Activated CD4-positive, alpha-beta T cell treated with anti-CD3 and anti-CD28 coated beads for 36 hours (primary cell): ENCODE results near the gene DCC. TPM values are rescaled to one million over a fixed set of nuclear protein-coding genes. Genes with fewer than 3 reads are reported as not detected.

Experiments
- ATAC-seq: fragments of 200-7000 bp; cut with Tn5 transposase; one replicate; pipeline ENCODE4 v1.10.0; 2021; ENCODE audit warnings: mild to moderate bottlenecking, moderate library complexity
- CTCF ChIA-PET: fragments of 350-600 bp; sonication (Branson Sonifier 250); formaldehyde crosslinking; loops from one replicate; lab custom pipeline; 2021; ENCODE audit warnings: antibody characterized with exemption; lab: Charles Lee
- POLR2A ChIA-PET: fragments of 350-600 bp; sonication (Branson Sonifier 250); formaldehyde crosslinking; loops from one replicate; lab custom pipeline; 2021; ENCODE audit warnings: antibody characterized with exemption, inconsistent platforms; lab: Charles Lee
- DNase-seq: peaks from one replicate; pipeline ENCODE4 v3.0.0-alpha.2; 2020
- H3K27ac Mint-ChIP-seq: one replicate; pipeline ENCODE4 v1.8.0; 2021; ENCODE audit warnings: mixed read lengths
- H3K27me3 Mint-ChIP-seq: one replicate; pipeline ENCODE4 v1.8.0; 2021; ENCODE audit warnings: mixed read lengths
- H3K36me3 Mint-ChIP-seq: one replicate; pipeline ENCODE4 v1.8.0; 2021; ENCODE audit warnings: low read depth, mixed read lengths
- H3K4me1 Mint-ChIP-seq: one replicate; pipeline ENCODE4 v1.8.0; 2021; ENCODE audit warnings: mixed read lengths
- H3K4me3 Mint-ChIP-seq: one replicate; pipeline ENCODE4 v1.8.0; 2021; ENCODE audit warnings: mild to moderate bottlenecking, moderate library complexity, mixed read lengths
- H3K9me3 Mint-ChIP-seq: one replicate; pipeline ENCODE4 v1.8.0; 2021; ENCODE audit warnings: low read depth, mixed read lengths
- intact Hi-C, 2 experiments: fragments of 100-400 bp; cut with DNase I in 1 of 2; cut with micrococcal nuclease in 1 of 2; formaldehyde crosslinking; loops; one replicate each; pipeline versions ENCODE4 v1.14.2 to v1.15.1; 2022 to 2024; cut with DNase I, micrococcal nuclease
- total RNA-seq, 2 experiments: library from RNA; stranded (reverse); gene quantifications; one replicate each; pipeline ENCODE4 v1.2.3, GENCODE V29; 2021

DCC gene
- total RNA-seq, 2 experiments from 2014 or later = not detected

DNA sequence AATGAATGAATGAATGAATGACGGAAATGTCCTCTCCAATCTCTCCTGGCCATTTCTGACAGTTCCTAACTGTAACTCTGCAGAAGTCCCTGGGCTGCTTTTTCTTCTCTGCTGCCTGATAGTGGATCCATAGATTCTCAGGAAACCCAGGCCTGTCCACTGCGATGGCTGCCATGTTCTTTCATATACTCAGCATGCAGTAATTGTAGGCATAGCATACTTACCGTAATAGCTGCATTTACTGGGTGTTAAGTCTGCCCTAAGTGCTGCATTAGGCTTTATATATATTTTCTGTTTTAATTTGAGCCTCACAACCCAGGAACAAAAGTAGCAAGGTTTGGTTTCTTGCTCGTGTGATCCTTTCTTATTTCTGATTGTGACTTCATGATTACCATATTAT, 122.9 kb downstream of the DCC start:
- CTCF ChIA-PET = no interaction called here
- Mint-ChIP-seq H3K27ac (no peak overlapping the region), H3K9me3 (no peaks in the 10 kb centered on the region), H3K4me3 (no peak overlapping the region), H3K27me3 (no peaks in the 10 kb centered on the region), H3K4me1 (no peaks in the 10 kb centered on the region), H3K36me3 (no peaks in the 10 kb centered on the region)
- DNase-seq (no peak), ATAC-seq (no peak)
- POLR2A ChIA-PET = no interaction called here
- intact Hi-C loops = no loop called here

DNA sequence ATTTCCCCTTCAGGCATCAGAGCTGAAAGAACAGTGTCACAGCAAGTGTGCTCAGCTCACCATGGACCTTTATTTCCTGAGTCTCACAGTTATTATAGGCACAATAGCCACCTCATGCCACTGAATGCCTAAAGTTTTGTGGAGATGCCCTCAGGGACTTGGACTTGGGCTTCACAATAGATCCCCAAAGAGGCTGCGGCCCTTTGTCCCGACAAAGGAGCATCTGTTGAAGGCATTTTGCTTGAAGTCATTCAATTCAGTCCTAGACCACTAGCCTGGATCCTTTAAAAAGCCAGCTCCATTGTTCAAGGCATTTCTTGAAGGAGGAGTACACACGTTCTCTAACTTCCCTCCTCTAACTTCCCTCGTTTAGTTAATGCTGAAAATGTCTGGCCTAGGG, 125.4 kb downstream of the DCC start:
- no peak for DNase-seq
- ChIA-PET POLR2A (no interaction called here), CTCF (no interaction called here)
- Mint-ChIP-seq H3K36me3 (no peaks in the 10 kb centered on the region), H3K27me3 (no peaks in the 10 kb centered on the region), H3K9me3 (no peaks in the 10 kb centered on the region), H3K27ac (no peak overlapping the region), H3K4me1 (no peaks in the 10 kb centered on the region), H3K4me3 (no peak overlapping the region)
- intact Hi-C loops = no loop called here
- ATAC-seq = no peak

DNA sequence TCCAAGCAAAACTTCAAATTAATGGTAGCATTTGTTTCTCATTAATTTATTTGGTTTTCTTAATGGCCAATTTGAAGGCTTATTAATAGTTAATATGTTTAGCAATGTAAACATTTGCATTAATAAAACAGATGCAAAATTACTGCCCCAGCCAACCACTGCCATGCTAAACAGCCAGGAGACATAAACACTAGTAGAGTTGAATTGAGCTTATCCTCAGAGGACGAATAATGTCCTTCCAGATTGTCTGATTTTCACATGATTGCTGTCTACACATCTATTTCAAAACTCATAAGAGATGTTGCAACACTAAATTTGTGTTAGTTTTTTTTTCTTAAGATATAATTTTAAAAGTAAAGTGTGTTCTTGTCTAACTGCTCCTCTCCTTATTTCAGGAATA, 128.5 kb downstream of the DCC start:
- no peak overlapping the region for H3K4me3 Mint-ChIP-seq
- no peak overlapping the region for H3K27ac Mint-ChIP-seq
- H3K36me3 Mint-ChIP-seq = no peaks in the 10 kb centered on the region
- intact Hi-C loops = no loop called here
- H3K9me3 Mint-ChIP-seq = no peaks in the 10 kb centered on the region
- no peak for ATAC-seq
- ChIA-PET POLR2A (no interaction called here), CTCF (no interaction called here)
- no peak for DNase-seq
- no peaks in the 10 kb centered on the region for H3K27me3 Mint-ChIP-seq
- H3K4me1 Mint-ChIP-seq = no peaks in the 10 kb centered on the region

DNA sequence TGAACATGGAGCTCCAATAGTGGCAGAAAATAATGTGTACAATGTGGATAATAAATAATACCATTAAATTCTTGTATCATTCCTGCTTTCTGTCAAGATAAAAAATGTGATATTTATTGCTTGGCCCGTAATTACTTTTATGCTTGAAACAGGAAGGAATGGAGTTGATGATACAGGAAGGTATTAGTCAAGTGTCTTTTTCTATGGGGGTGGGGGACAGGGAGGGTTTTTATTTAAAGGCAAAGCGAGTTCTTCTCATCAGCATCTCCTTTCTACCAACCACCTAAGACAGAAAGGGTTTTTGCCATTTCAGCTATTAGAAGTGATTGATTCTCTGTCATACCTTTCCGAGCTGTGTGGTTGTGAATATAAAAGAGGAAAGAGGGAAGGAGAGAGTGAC, 135.3 kb downstream of the DCC start:
- no peaks in the 10 kb centered on the region for H3K27me3 Mint-ChIP-seq
- H3K4me1 Mint-ChIP-seq = no peaks in the 10 kb centered on the region
- ChIA-PET CTCF (no interaction called here), POLR2A (no interaction called here)
- no peak for ATAC-seq
- no peak overlapping the region for H3K27ac Mint-ChIP-seq
- peaks cover 1% of the 10 kb centered on the region for H3K9me3 Mint-ChIP-seq
- H3K36me3 Mint-ChIP-seq = no peaks in the 10 kb centered on the region
- no peak overlapping the region for H3K4me3 Mint-ChIP-seq
- DNase-seq = no peak
- intact Hi-C loops = no loop called here

- CTCF ChIA-PET = no interaction called here
These were observed 141.1 kb downstream of the DCC start for GRCh38 chr18:52481116-52481515.

DNA sequence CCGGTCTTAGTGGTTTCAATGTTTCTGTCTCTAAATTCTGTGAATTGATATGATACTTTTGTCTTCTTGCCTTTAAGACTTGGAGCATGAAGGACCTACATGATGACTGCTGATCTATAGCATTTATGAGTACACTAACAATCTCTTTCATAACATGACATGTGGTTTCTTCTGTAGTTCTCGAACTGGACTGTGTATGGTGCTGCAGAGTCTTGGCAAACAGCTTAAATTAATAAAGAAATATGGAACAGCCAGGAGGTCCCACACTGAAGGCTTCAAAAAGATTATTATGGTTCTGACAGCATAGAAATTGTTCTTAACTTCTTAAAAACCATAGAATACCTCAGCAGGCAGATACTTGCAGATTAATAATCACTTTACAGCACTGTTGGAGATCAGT, 145.0 kb downstream of the DCC start:
- DNase-seq (no peak), ATAC-seq (no peak)
- Mint-ChIP-seq H3K4me1 (no peaks in the 10 kb centered on the region), H3K4me3 (no peak overlapping the region), H3K36me3 (no peaks in the 10 kb centered on the region), H3K27me3 (no peaks in the 10 kb centered on the region), H3K9me3 (peaks cover 4% of the 10 kb centered on the region), H3K27ac (no peak overlapping the region)
- ChIA-PET CTCF (no interaction called here), POLR2A (no interaction called here)
- intact Hi-C loops = no loop called here

More at GRCh38 chr18:52481116-52481515, 141.1 kb downstream of the DCC start:
- DNase-seq (no peak), ATAC-seq (no peak)
- Mint-ChIP-seq H3K4me3 (no peak overlapping the region), H3K4me1 (no peaks in the 10 kb centered on the region), H3K27ac (no peak overlapping the region), H3K9me3 (peaks cover 2% of the 10 kb centered on the region), H3K27me3 (no peaks in the 10 kb centered on the region), H3K36me3 (no peaks in the 10 kb centered on the region)
- POLR2A ChIA-PET = no interaction called here
- intact Hi-C loops = no loop called here

GRCh38 chr18:52486052-52486451, 146.1 kb downstream of the DCC start:
- Mint-ChIP-seq H3K36me3 (no peaks in the 10 kb centered on the region), H3K27ac (no peak overlapping the region), H3K4me3 (no peak overlapping the region), H3K4me1 (no peaks in the 10 kb centered on the region), H3K27me3 (no peaks in the 10 kb centered on the region), H3K9me3 (peaks cover 4% of the 10 kb centered on the region)
- no peak for DNase-seq
- intact Hi-C loops = no loop called here
- ChIA-PET POLR2A (no interaction called here), CTCF (no interaction called here)
- ATAC-seq = no peak

- Mint-ChIP-seq H3K36me3 (no peaks in the 10 kb centered on the region), H3K4me1 (no peaks in the 10 kb centered on the region), H3K4me3 (no peak overlapping the region), H3K9me3 (peaks cover 7% of the 10 kb centered on the region), H3K27ac (no peak overlapping the region), H3K27me3 (no peaks in the 10 kb centered on the region)
- intact Hi-C loops = no loop called here
- DNase-seq (no peak), ATAC-seq (no peak)
- POLR2A ChIA-PET = no interaction called here
- CTCF ChIA-PET = no interaction called here
These were observed 149.7 kb downstream of the DCC start for GRCh38 chr18:52489396-52490306.

DNA sequence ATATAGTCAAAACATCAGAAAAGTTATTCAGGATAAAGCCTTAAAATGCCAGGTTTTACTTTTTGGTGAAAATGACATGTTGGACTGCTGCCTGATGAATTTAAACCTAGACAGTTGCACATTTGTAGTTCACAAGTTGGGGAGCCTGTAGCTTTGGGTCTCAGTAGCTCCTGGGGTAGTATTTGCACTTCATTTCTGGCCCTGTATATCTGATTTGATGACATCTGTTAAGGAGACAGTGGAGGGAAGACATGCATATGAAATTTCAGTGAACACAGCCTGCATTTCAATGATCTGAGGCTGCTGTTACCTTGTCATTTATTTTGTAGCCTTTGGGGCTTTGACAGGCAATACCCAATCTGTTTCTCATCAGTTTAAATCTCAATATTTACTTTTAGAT, 156.4 kb downstream of the DCC start:
- no peaks in the 10 kb centered on the region for H3K27me3 Mint-ChIP-seq
- ChIA-PET CTCF (no interaction called here), POLR2A (no interaction called here)
- DNase-seq (no peak), ATAC-seq (no peak)
- H3K9me3 Mint-ChIP-seq = peaks cover 9% of the 10 kb centered on the region
- H3K36me3 Mint-ChIP-seq = no peaks in the 10 kb centered on the region
- H3K4me3 Mint-ChIP-seq = no peak overlapping the region
- H3K4me1 Mint-ChIP-seq = no peaks in the 10 kb centered on the region
- no peak overlapping the region for H3K27ac Mint-ChIP-seq
- intact Hi-C loops = no loop called here

DNA sequence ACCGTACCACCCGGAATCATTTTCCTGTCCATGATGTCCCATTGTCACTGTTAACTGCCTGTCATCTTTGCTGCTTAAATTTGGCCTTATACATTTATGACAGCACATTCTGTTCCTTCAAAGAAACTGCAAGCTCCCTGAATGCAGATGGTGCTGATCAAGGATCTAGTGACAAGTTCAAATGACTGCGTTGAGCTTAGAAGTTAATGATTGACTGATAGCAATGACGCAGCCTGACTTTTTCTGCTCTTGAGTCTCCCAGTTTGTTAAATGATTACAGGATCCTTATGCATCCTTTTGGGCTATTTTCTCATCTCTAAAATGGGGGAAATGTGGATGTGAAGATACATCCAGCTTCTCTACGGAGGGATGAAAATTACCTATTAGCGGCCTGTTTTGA, 159.0 kb downstream of the DCC start:
- Mint-ChIP-seq H3K4me1 (no peaks in the 10 kb centered on the region), H3K36me3 (no peaks in the 10 kb centered on the region), H3K27me3 (no peaks in the 10 kb centered on the region), H3K27ac (no peak overlapping the region), H3K9me3 (peaks cover 8% of the 10 kb centered on the region), H3K4me3 (no peak overlapping the region)
- ATAC-seq = no peak
- intact Hi-C loops = no loop called here
- ChIA-PET CTCF (interaction anchor here (1.5 kb wide), 1 partner anchor 10 kb away, joined by 3 read pairs; no protein-coding TSS in a partner anchor), POLR2A (no interaction called here)
- DNase-seq = no peak

DNA sequence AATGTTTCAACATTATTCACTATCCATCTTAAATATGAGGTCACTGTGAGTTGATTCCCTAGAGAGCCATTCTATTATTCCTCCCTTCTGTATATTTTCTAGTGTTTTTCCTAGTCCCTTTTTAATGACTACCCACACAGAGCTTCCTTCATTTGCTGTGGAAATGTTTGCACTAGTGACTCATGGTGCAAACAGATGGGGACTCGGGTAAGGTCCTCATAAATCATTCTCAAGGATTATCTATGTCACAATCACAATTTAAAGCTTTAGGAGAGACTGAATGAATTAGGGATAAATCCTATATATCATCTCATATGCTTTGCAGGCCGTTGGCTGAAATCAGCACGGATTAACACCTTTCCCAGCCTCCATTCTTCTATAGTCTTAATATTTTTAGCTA, 159.6 kb downstream of the DCC start:
- Mint-ChIP-seq H3K4me1 (no peaks in the 10 kb centered on the region), H3K36me3 (no peaks in the 10 kb centered on the region), H3K27ac (no peak overlapping the region), H3K4me3 (no peak overlapping the region), H3K9me3 (peaks cover 6% of the 10 kb centered on the region), H3K27me3 (no peaks in the 10 kb centered on the region)
- ATAC-seq (no peak), DNase-seq (no peak)
- intact Hi-C loops = no loop called here
- POLR2A ChIA-PET = no interaction called here
- CTCF ChIA-PET = interaction anchor here (1.5 kb wide), 1 partner anchor 10 kb away, joined by 3 read pairs; no protein-coding TSS in a partner anchor

DNA sequence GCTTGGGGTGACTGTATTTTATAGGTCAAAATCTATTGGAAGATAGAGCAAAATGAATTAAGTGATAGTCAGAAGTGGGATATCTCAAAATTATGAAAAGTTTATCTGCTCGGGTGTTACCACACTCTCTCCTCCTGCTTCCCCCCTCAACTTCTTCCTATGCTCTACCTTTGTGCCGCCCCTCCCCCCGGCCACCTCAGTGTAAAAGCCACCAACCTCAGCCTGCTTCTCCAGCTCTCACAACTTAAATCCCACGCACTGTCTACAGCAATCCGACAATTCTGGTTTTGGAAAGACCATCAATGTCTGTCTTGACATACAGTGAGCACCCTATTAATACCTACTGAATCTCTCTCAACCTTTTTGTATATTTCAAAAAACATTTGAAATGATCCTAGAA, 164.6 kb downstream of the DCC start:
- no peak overlapping the region for H3K4me3 Mint-ChIP-seq
- H3K9me3 Mint-ChIP-seq = peaks cover 2% of the 10 kb centered on the region
- H3K4me1 Mint-ChIP-seq = no peaks in the 10 kb centered on the region
- ChIA-PET POLR2A (no interaction called here), CTCF (no interaction called here)
- DNase-seq = no peak
- intact Hi-C loops = no loop called here
- H3K27me3 Mint-ChIP-seq = no peaks in the 10 kb centered on the region
- ATAC-seq = no peak
- no peaks in the 10 kb centered on the region for H3K36me3 Mint-ChIP-seq
- no peak overlapping the region for H3K27ac Mint-ChIP-seq
